H1 (cell line): ENCODE measurements around the gene VOPP1. TPM values are rescaled to one million over a fixed set of nuclear protein-coding genes. Genes with fewer than 3 reads are reported as not detected.

Experiments used
- CTCF ChIA-PET: fragments of 300-600 bp; sonication (Branson Sonifier 250); formaldehyde crosslinking; loops from one replicate; lab custom pipeline; 2021; ENCODE audit not compliant: partially characterized antibody; lab: Charles Lee
- POLR2A ChIA-PET: fragments of 300-600 bp; sonication (Branson Sonifier 250); formaldehyde crosslinking; loops from one replicate; lab custom pipeline; 2021; ENCODE audit warnings: inconsistent platforms; ENCODE audit not compliant: partially characterized antibody; lab: Charles Lee
- DNase-seq, 2 experiments: peaks; one replicate each; pipeline versions ENCODE4 v3.0.0 to v3.0.0-alpha.2; 2010 to 2022; ENCODE audit warnings: low spot score in 2 of 2, low read depth in 1 of 2, mixed read lengths in 1 of 2
- FAIRE-seq: peaks from 2 replicates; lab custom pipeline; 2011; peaks lifted over from hg19 to GRCh38; lab: Jason Lieb, UNC
- H2AFZ ChIP-seq: 2 replicates; pipeline ENCODE4 v1.8.1; 2012; ENCODE audit warnings: low read length, inconsistent platforms
- H2AK5ac ChIP-seq: 2 replicates; pipeline ENCODE4 v1.6.1; 2013; ENCODE audit warnings: low read depth, low read length
- H2BK120ac ChIP-seq: replicated peaks from 2 replicates; pipeline ENCODE3; 2013; ENCODE audit warnings: low read depth, low read length, inconsistent platforms
- H2BK12ac ChIP-seq: 2 replicates; pipeline ENCODE4 v1.6.1; 2013; ENCODE audit warnings: low read depth, low read length
- H2BK15ac ChIP-seq: 2 replicates; pipeline ENCODE4 v1.6.1; 2013; ENCODE audit warnings: low read length
- H2BK20ac ChIP-seq: 2 replicates; pipeline ENCODE4 v1.6.1; 2013; ENCODE audit warnings: low read length
- H2BK5ac ChIP-seq: 2 replicates; pipeline ENCODE4 v1.6.1; 2013; ENCODE audit warnings: low read depth, low read length
- H3K14ac ChIP-seq: 2 replicates; pipeline ENCODE4 v1.6.1; 2013; ENCODE audit warnings: inconsistent platforms; ENCODE audit not compliant: insufficient read length
- H3K18ac ChIP-seq: 2 replicates; pipeline ENCODE4 v1.6.1; 2013; ENCODE audit warnings: low read length; ENCODE audit errors: extremely low read depth
- H3K23ac ChIP-seq: 2 replicates; pipeline ENCODE4 v1.6.1; 2013; ENCODE audit warnings: inconsistent platforms; ENCODE audit not compliant: insufficient read length
- H3K23me2 ChIP-seq: 2 replicates; pipeline ENCODE4 v1.6.1; 2013; ENCODE audit warnings: low read depth, low read length
- H3K27ac ChIP-seq: 2 replicates; pipeline ENCODE4 v1.6.1; 2011; ENCODE audit warnings: low read depth, low read length, inconsistent platforms
- H3K27me3 ChIP-seq, 4 experiments: replicated peaks in 1 of 4; 1 replicate in 1 of 4; 2 replicates in 3 of 4; pipeline versions ENCODE4 v1.6.1 to v1.8.1; 2011 to 2013; ENCODE audit warnings: low read length in 3 of 4, mild to moderate bottlenecking in 3 of 4, inconsistent platforms in 2 of 4, mixed read lengths in 2 of 4, moderate library complexity in 1 of 4; ENCODE audit not compliant: control insufficient read depth in 3 of 4, insufficient read depth in 3 of 4; ENCODE audit errors: extremely low read depth in 1 of 4
- H3K36me3 ChIP-seq, 4 experiments: 2 replicates each; pipeline versions ENCODE4 v1.6.1 to v1.8.1; 2011 to 2013; ENCODE audit warnings: mild to moderate bottlenecking in 4 of 4, low read length in 3 of 4, moderate library complexity in 2 of 4, control low read depth in 1 of 4, inconsistent platforms in 1 of 4; ENCODE audit not compliant: insufficient read depth in 4 of 4, control insufficient read depth in 2 of 4
- H3K4ac ChIP-seq: replicated peaks from 2 replicates; pipeline ENCODE3; 2013; ENCODE audit warnings: low read length, low read depth, mixed read lengths, inconsistent platforms; ENCODE audit not compliant: insufficient read length
- H3K4me1 ChIP-seq, 4 experiments: replicated peaks in 1 of 4; 1 replicate in 1 of 4; 2 replicates in 3 of 4; pipeline versions ENCODE4 v1.6.1 to v1.8.1; 2011 to 2013; ENCODE audit warnings: low read length in 3 of 4, inconsistent platforms in 2 of 4, mixed read lengths in 1 of 4; ENCODE audit not compliant: insufficient read depth in 4 of 4, control insufficient read depth in 3 of 4
- H3K4me2 ChIP-seq, 2 experiments: 2 replicates each; pipeline versions ENCODE4 v1.6.1 to v1.8.1; 2011 to 2013; ENCODE audit warnings: low read depth in 2 of 2, low read length in 2 of 2, control low read depth in 1 of 2, inconsistent platforms in 1 of 2, mild to moderate bottlenecking in 1 of 2; ENCODE audit not compliant: insufficient read depth in 1 of 2
- H3K4me3 ChIP-seq, 4 experiments: fragments of 200-600, 300-600 bp in 1 of 4; sonication (generic), shearing (Covaris generic), sonication (Bioruptor Twin) in 1 of 4; 2 replicates each; pipeline versions ENCODE4 v1.5.1 to v1.8.1; 2011 to 2016; ENCODE audit warnings: low read length in 4 of 4, low read depth in 3 of 4, control low read depth in 2 of 4, inconsistent platforms in 2 of 4, mild to moderate bottlenecking in 2 of 4, mixed read lengths in 1 of 4, moderate library complexity in 1 of 4; ENCODE audit not compliant: insufficient read depth in 2 of 4; ENCODE audit errors: extremely low read depth in 1 of 4
- H3K56ac ChIP-seq: replicated peaks from 2 replicates; pipeline ENCODE3; 2013; ENCODE audit warnings: low read depth, mild to moderate bottlenecking, mixed read lengths, low read length, inconsistent platforms; ENCODE audit not compliant: insufficient read length
- H3K79me1 ChIP-seq: 2 replicates; pipeline ENCODE4 v1.6.1; 2013; ENCODE audit warnings: low read depth, low read length, control low read depth
- H3K79me2 ChIP-seq, 2 experiments: 2 replicates each; pipeline versions ENCODE4 v1.6.1 to v1.8.1; 2012 to 2013; ENCODE audit warnings: low read length in 2 of 2, mild to moderate bottlenecking in 2 of 2, inconsistent platforms in 1 of 2; ENCODE audit not compliant: insufficient read depth in 2 of 2, control insufficient read depth in 1 of 2
- H3K9ac ChIP-seq, 4 experiments: replicated peaks in 1 of 4; 1 replicate in 1 of 4; 2 replicates in 3 of 4; pipeline versions ENCODE4 v1.6.1 to v1.8.1; 2011 to 2013; ENCODE audit warnings: low read depth in 3 of 4, low read length in 3 of 4, control low read depth in 2 of 4, mild to moderate bottlenecking in 2 of 4, moderate library complexity in 2 of 4, inconsistent platforms in 1 of 4; ENCODE audit errors: extremely low read depth in 1 of 4
- H3K9me3 ChIP-seq, 2 experiments: 2 replicates each; pipeline versions ENCODE4 v1.6.1 to v1.8.1; 2012 to 2013; ENCODE audit warnings: mild to moderate bottlenecking in 2 of 2, moderate library complexity in 2 of 2, control low read depth in 1 of 2, inconsistent platforms in 1 of 2, low read depth in 1 of 2, low read length in 1 of 2, mixed read lengths in 1 of 2; ENCODE audit not compliant: insufficient read depth in 2 of 2
- H4K20me1 ChIP-seq, 2 experiments: replicated peaks in 1 of 2; 2 replicates each; pipeline versions ENCODE3 to v1.8.1; 2011 to 2013; ENCODE audit warnings: inconsistent platforms in 2 of 2, low read length in 2 of 2, mild to moderate bottlenecking in 1 of 2; ENCODE audit not compliant: insufficient read depth in 2 of 2, control insufficient read depth in 1 of 2
- H4K5ac ChIP-seq: 2 replicates; pipeline ENCODE4 v1.6.1; 2013; ENCODE audit warnings: low read length, low read depth, mixed read lengths, inconsistent platforms; ENCODE audit not compliant: insufficient read length
- H4K8ac ChIP-seq: 2 replicates; pipeline ENCODE4 v1.8.0; 2013; ENCODE audit warnings: mild to moderate bottlenecking, moderate library complexity, low read length, inconsistent platforms; ENCODE audit not compliant: insufficient read depth; ENCODE audit errors: extremely low read depth
- H4K91ac ChIP-seq: replicated peaks from 2 replicates; pipeline ENCODE3; 2013; ENCODE audit warnings: low read length, mixed read lengths, inconsistent platforms; ENCODE audit not compliant: insufficient read length
- ASH2L ChIP-seq: fragments of 200-600, 300-600 bp; sonication (generic); IDR thresholded peaks from one replicate; pipeline ENCODE4 v1.7.1; 2017; ENCODE audit warnings: low read length
- CBX5 ChIP-seq: fragments of 300-800, 300-1000 bp; sonication (generic); IDR thresholded peaks from 2 replicates; pipeline ENCODE4 v1.7.1; 2016; ENCODE audit warnings: antibody characterized with exemption, low read length, low read depth
- CTCF ChIP-seq, 3 experiments: IDR thresholded peaks; 1 replicate in 2 of 3; 2 replicates in 1 of 3; pipeline versions ENCODE4 v1.5.1 to v1.6.1; 2011; ENCODE audit warnings: low read length in 3 of 3, mild to moderate bottlenecking in 3 of 3, inconsistent platforms in 2 of 3, low read depth in 1 of 3, moderate library complexity in 1 of 3; ENCODE audit not compliant: insufficient read depth in 1 of 3; ENCODE audit errors: control extremely low read depth in 1 of 3
- EZH2 ChIP-seq: fragments of 200-600 bp; sonication (generic); IDR thresholded peaks from 2 replicates; pipeline ENCODE4 v1.7.1; 2012; ENCODE audit warnings: low read depth, mild to moderate bottlenecking, moderate library complexity, low read length, inconsistent platforms; ENCODE audit not compliant: severe bottlenecking
- HDAC2 ChIP-seq, 2 experiments: fragments of 300-600 bp in 1 of 2; sonication (generic) in 1 of 2; IDR thresholded peaks; 2 replicates each; pipeline ENCODE4 v1.6.1; 2011 to 2012; ENCODE audit warnings: low read depth in 2 of 2, low read length in 2 of 2, mild to moderate bottlenecking in 2 of 2, moderate library complexity in 2 of 2, borderline replicate concordance in 1 of 2, inconsistent platforms in 1 of 2
- KDM5A ChIP-seq: fragments of 200-600 bp; IDR thresholded peaks from 2 replicates; pipeline ENCODE4 v1.7.1; 2012; ENCODE audit warnings: mild to moderate bottlenecking, low read length, inconsistent platforms, mixed read lengths
- NANOG ChIP-seq: IDR thresholded peaks from 2 replicates; pipeline ENCODE4 v1.6.1; 2011; ENCODE audit warnings: low read length, low read depth, mild to moderate bottlenecking, inconsistent platforms; ENCODE audit not compliant: insufficient read depth, poor library complexity, severe bottlenecking
- SAP30 ChIP-seq: fragments of 300-600 bp; sonication (generic); IDR thresholded peaks from 2 replicates; pipeline ENCODE4 v1.7.1; 2012; ENCODE audit warnings: low read length, moderate library complexity, mild to moderate bottlenecking, inconsistent platforms; ENCODE audit not compliant: insufficient read depth, insufficient replicate concordance
- USF2 ChIP-seq: IDR thresholded peaks from 2 replicates; pipeline ENCODE4 v1.6.1; 2011; ENCODE audit warnings: low read length, improper control_type of control experiment
- WGBS, 2 experiments: shearing (Covaris generic) in 1 of 2; methylation state at CpG; one replicate each; pipeline versions ENCODE4 v1.1.6 to v1.1.7; 2013 to 2015; ENCODE audit warnings: low lambda C conversion rate in 2 of 2, mixed read lengths in 2 of 2, inconsistent platforms in 1 of 2, low coverage in 1 of 2, missing lambda C conversion rate in 1 of 2; ENCODE audit not compliant: insufficient replicate concordance in 2 of 2, insufficient coverage in 1 of 2, insufficient read length in 1 of 2; ENCODE audit errors: extremely low coverage in 1 of 2, missing lambda C conversion rate in 1 of 2; 5-methylcytosine and 5-hydroxymethylcytosine counted together
- polyA plus RNA-seq, 7 experiments: library from polyadenylated mRNA; depleted of rRNA in 3 of 7; stranded (reverse) in 5 of 7; unstranded in 2 of 7; fragments of >200 nt in 5 of 7; fragments of 200-250 nt in 2 of 7; gene quantifications; 1 replicate in 5 of 7; 2 replicates in 1 of 7; 4 replicates in 1 of 7; pipeline versions ENCODE4 v1.2.1 to v1.2.3, GENCODE V29; 2011 to 2013; ENCODE audit warnings: missing spikeins in 2 of 7, mixed read lengths in 2 of 7
- total RNA-seq: library from RNA; stranded (reverse); fragmentation: NEBNext Ultra II Directional; extraction: Animal tissue kit (Norgen Biotek cat#: 25700); gene quantifications from 2 replicates; pipeline ENCODE4 v1.2.1, GENCODE V29; 2021

VOPP1 gene
- total and polyA plus RNA-seq, 2 of the 8 experiments (the other 6 are each of a cell fraction or from before 2014, with no cell fraction given): 44.7 to 83.0 TPM

- POLR2A ChIA-PET: no interaction called here
- H2BK12ac ChIP-seq: no peak overlapping the region
- no peak for FAIRE-seq
- TF ChIP-seq USF2 (no peak), CTCF (IDR thresholded peaks at IDR 0.05; ENCODE audit: control extremely low read depth in 1 of 3, insufficient read depth in 1 of 3, low read depth in 1 of 3, low read length in 3 of 3) (no peak), CBX5 (no peak), ASH2L (no peak), EZH2 (no peak), KDM5A (no peak), NANOG (no peak), HDAC2 (IDR thresholded peaks at IDR 0.05; ENCODE audit: borderline replicate concordance in 1 of 2, low read depth in 2 of 2, low read length in 2 of 2) (no peak), SAP30 (no peak)
These were observed 74.8 kb downstream of the VOPP1 start for GRCh38 chr7:55497521-55497920.

More at GRCh38 chr7:55497521-55497920, 74.8 kb downstream of the VOPP1 start:
- Histone ChIP-seq H3K27ac (no peak overlapping the region), H3K14ac (no peak overlapping the region), H4K20me1 (peaks cover 4 to 11% of the 10 kb centered on the region in 2 experiments), H3K18ac (no peak overlapping the region), H3K36me3 (peaks cover 0 to 6% (median 3%) of the 10 kb centered on the region in 4 experiments; a peak in 3 of 8 replicates), H3K4ac (no peak overlapping the region), H4K8ac (no peak overlapping the region), H3K27me3 (no peaks in the 10 kb centered on the region), H3K23ac (no peak overlapping the region), H3K79me2 (peaks cover 0 to 20% of the 10 kb centered on the region in 2 experiments; a peak in 2 of 4 replicates), H4K5ac (no peak overlapping the region), H2BK15ac (no peak overlapping the region), H3K56ac (no peak overlapping the region), H3K4me3 (no peak overlapping the region), H3K23me2 (no peaks in the 10 kb centered on the region), H2AK5ac (no peak overlapping the region), H3K9ac (no peak overlapping the region), H3K9me3 (no peaks in the 10 kb centered on the region), H3K4me1 (peaks cover 0 to 3% (median under 1%) of the 10 kb centered on the region in 4 experiments; a peak in 1 of 7 replicates), H2BK120ac (no peak overlapping the region), H2AFZ (no peak overlapping the region), H2BK20ac (no peak overlapping the region), H3K4me2 (no peak overlapping the region), H3K79me1 (peaks cover 10% of the 10 kb centered on the region; the same call in 1 of the 2 replicates), H2BK5ac (no peak overlapping the region), H4K91ac (no peak overlapping the region)
- WGBS, 2 experiments: 94% methylated on average over 7 of the region's 7 CpGs; no CpG with 5 or more reads in 1 of the 2 experiments
- no peak for DNase-seq
- CTCF ChIA-PET: interaction anchor here (0.7 kb wide), 1 partner anchor 8 kb away, joined by 4 read pairs; no protein-coding TSS in a partner anchor
